HepG2 (cell line): ENCODE results near the gene MN1. TPM values are rescaled to one million over a fixed set of nuclear protein-coding genes. Genes with fewer than 3 reads are reported as not detected.

Experiments used
- ATAC-seq: fragments of 200-7000 bp; cut with Tn5 transposase; 3 replicates; pipeline ENCODE4 v1.9.1; 2020; ENCODE audit warnings: mild to moderate bottlenecking, moderate library complexity
- BruUV-seq: library from RNA; stranded (reverse); fragments of 400-500 nt; replicated peaks from 2 replicates; lab custom pipeline; 2021; lab: Mats Ljungman, UMichigan
- CTCF ChIA-PET: fragments of 300-600 bp; formaldehyde crosslinking; extraction: SDS; loops from one replicate; lab custom pipeline; 2021; ENCODE audit warnings: low total read pairs, inconsistent platforms, low intra/inter-chr PET ratio; lab: Yijun Ruan, JAX
- POLR2A ChIA-PET: fragments of 350-600 bp; sonication (Branson Sonifier 250); formaldehyde crosslinking; loops from one replicate; lab custom pipeline; 2020; ENCODE audit warnings: antibody characterized with exemption, inconsistent platforms; lab: Yijun Ruan, JAX
- DNase-seq: peaks from one replicate; pipeline ENCODE4 v3.0.0-alpha.2; 2015; ENCODE audit warnings: low spot score
- FAIRE-seq: peaks from 3 replicates; lab custom pipeline; 2011; peaks lifted over from hg19 to GRCh38; lab: Jason Lieb, UNC
- H2AFZ ChIP-seq: one replicate; pipeline ENCODE4 v1.6.1; 2011; ENCODE audit warnings: low read length, inconsistent platforms
- H3K27ac ChIP-seq: fragments of 300-600 bp; 3 replicates; pipeline ENCODE4 v1.8.0; 2011; ENCODE audit warnings: mixed run types, mild to moderate bottlenecking, mixed read lengths, low read length, inconsistent platforms; ENCODE audit not compliant: insufficient read depth; ENCODE audit errors: extremely low read length
- H3K27me3 ChIP-seq, 2 experiments: fragments of 200-600 bp in 1 of 2; 2 replicates in 1 of 2; 3 replicates in 1 of 2; pipeline versions ENCODE4 v1.6.0 to v1.8.0; 2011; ENCODE audit warnings: low read length in 2 of 2, mild to moderate bottlenecking in 2 of 2, moderate library complexity in 2 of 2, inconsistent platforms in 1 of 2; ENCODE audit not compliant: insufficient read depth in 2 of 2, control insufficient read depth in 1 of 2
- H3K36me3 ChIP-seq, 2 experiments: fragments of 200-600 bp in 1 of 2; replicated peaks in 1 of 2; 2 replicates in 1 of 2; 3 replicates in 1 of 2; pipeline versions ENCODE4 v1.5.1 to v1.8.0; 2011; ENCODE audit warnings: low read length in 2 of 2, inconsistent platforms in 1 of 2; ENCODE audit not compliant: insufficient read depth in 2 of 2, control insufficient read depth in 1 of 2
- H3K4me1 ChIP-seq: 2 replicates; pipeline ENCODE4 v1.5.1; 2012; ENCODE audit warnings: low read length, inconsistent platforms; ENCODE audit not compliant: insufficient read depth
- H3K4me2 ChIP-seq: 2 replicates; pipeline ENCODE4 v1.6.0; 2011; ENCODE audit warnings: low read depth, low read length, inconsistent platforms
- H3K4me3 ChIP-seq, 3 experiments: fragments of 200-600 bp in 1 of 3; sonication (generic), shearing (Covaris generic) in 1 of 3; replicated peaks in 1 of 3; 2 replicates each; pipeline ENCODE4 v1.5.1; 2011 to 2016; ENCODE audit warnings: low read length in 3 of 3, inconsistent platforms in 2 of 3, low read depth in 2 of 3, mild to moderate bottlenecking in 2 of 3, control low read depth in 1 of 3, mixed read lengths in 1 of 3; ENCODE audit not compliant: insufficient read depth in 1 of 3
- H3K79me2 ChIP-seq: one replicate; pipeline ENCODE4 v1.6.1; 2011; ENCODE audit warnings: low read length, inconsistent platforms; ENCODE audit not compliant: insufficient read depth
- H3K9ac ChIP-seq: 2 replicates; pipeline ENCODE4 v1.6.0; 2011; ENCODE audit warnings: mild to moderate bottlenecking, low read depth, low read length, inconsistent platforms; ENCODE audit not compliant: insufficient read depth
- H3K9me3 ChIP-seq: 2 replicates; pipeline ENCODE4 v1.5.1; 2012; ENCODE audit warnings: mild to moderate bottlenecking, low read length
- H4K20me1 ChIP-seq: 2 replicates; pipeline ENCODE4 v1.6.0; 2011; ENCODE audit warnings: inconsistent platforms, mild to moderate bottlenecking, low read length, moderate library complexity; ENCODE audit not compliant: insufficient read depth
- ARHGAP35 ChIP-seq: sonication (generic); formaldehyde crosslinking; IDR thresholded peaks from 2 replicates; pipeline ENCODE4 v1.9.0; 2022; ENCODE audit warnings: mild to moderate bottlenecking, inconsistent platforms, moderate library complexity, missing genetic modification reagents, borderline replicate concordance
- CREM ChIP-seq, 2 experiments: sonication (generic) in 1 of 2; formaldehyde crosslinking in 1 of 2; IDR thresholded peaks; 2 replicates each; pipeline versions ENCODE4 v1.4.0 to v1.6.1; 2016 to 2020; ENCODE audit warnings: antibody characterized with exemption in 1 of 2, mild to moderate bottlenecking in 1 of 2, missing genetic modification reagents in 1 of 2
- HOXA9 ChIP-seq: sonication (generic); formaldehyde crosslinking; IDR thresholded peaks from 2 replicates; pipeline ENCODE4 v1.8.1; 2022; ENCODE audit warnings: missing genetic modification reagents, mild to moderate bottlenecking, moderate library complexity, borderline replicate concordance
- PCBP2 ChIP-seq: fragments of 200-400 bp; formaldehyde crosslinking; optimal IDR thresholded peaks from 2 replicates; pipeline ENCODE3; 2018; ENCODE audit warnings: low read length, low read depth; ENCODE audit not compliant: poor library complexity, severe bottlenecking
- SP4 ChIP-seq: sonication (generic); formaldehyde crosslinking; IDR thresholded peaks from 2 replicates; pipeline ENCODE4 v1.8.1; 2023; ENCODE audit warnings: mild to moderate bottlenecking, missing genetic modification reagents
- ZBTB25 ChIP-seq: IDR thresholded peaks from 2 replicates; pipeline ENCODE4 v1.6.1; 2018; ENCODE audit warnings: missing genetic modification reagents
- ZFP90 ChIP-seq: sonication (generic); formaldehyde crosslinking; IDR thresholded peaks from 2 replicates; pipeline ENCODE4 v1.8.0; 2022; ENCODE audit warnings: missing genetic modification reagents, mild to moderate bottlenecking, inconsistent platforms, borderline replicate concordance
- ZNF180 ChIP-seq: sonication (generic); formaldehyde crosslinking; IDR thresholded peaks from 2 replicates; pipeline ENCODE4 v1.4.0; 2020; ENCODE audit warnings: low read depth, missing genetic modification reagents, borderline replicate concordance
- ZNF337 ChIP-seq: sonication (generic); formaldehyde crosslinking; IDR thresholded peaks from 2 replicates; pipeline ENCODE4 v1.5.1; 2020; ENCODE audit warnings: missing genetic modification reagents, low read depth, mild to moderate bottlenecking, borderline replicate concordance
- ZNF362 ChIP-seq: sonication (generic); formaldehyde crosslinking; IDR thresholded peaks from 2 replicates; pipeline ENCODE4 v1.4.0; 2020; ENCODE audit warnings: missing genetic modification reagents, mild to moderate bottlenecking, borderline replicate concordance
- ZNF460 ChIP-seq: sonication (generic); formaldehyde crosslinking; IDR thresholded peaks from 2 replicates; pipeline ENCODE4 v1.5.1; 2020; ENCODE audit warnings: missing genetic modification reagents, mild to moderate bottlenecking, borderline replicate concordance
- ZNF496 ChIP-seq: sonication (generic); formaldehyde crosslinking; IDR thresholded peaks from 2 replicates; pipeline ENCODE4 v1.8.1; 2023; ENCODE audit warnings: mild to moderate bottlenecking, moderate library complexity, missing genetic modification reagents; ENCODE audit not compliant: insufficient replicate concordance
- ZNF552 ChIP-seq: sonication (generic); formaldehyde crosslinking; IDR thresholded peaks from 2 replicates; pipeline ENCODE4 v1.9.0; 2022; ENCODE audit warnings: missing genetic modification reagents, mild to moderate bottlenecking, borderline replicate concordance
- ZNF558 ChIP-seq: sonication (generic); formaldehyde crosslinking; IDR thresholded peaks from 2 replicates; pipeline ENCODE4 v1.9.0; 2022; ENCODE audit warnings: mild to moderate bottlenecking, missing genetic modification reagents, borderline replicate concordance
- ZNF687 ChIP-seq: sonication (generic); formaldehyde crosslinking; IDR thresholded peaks from 2 replicates; pipeline ENCODE4 v1.5.1; 2020; ENCODE audit warnings: mild to moderate bottlenecking, missing genetic modification reagents, moderate library complexity
- ZNF766 ChIP-seq: sonication (generic); formaldehyde crosslinking; IDR thresholded peaks from 2 replicates; pipeline ENCODE4 v1.5.0; 2020; ENCODE audit warnings: missing genetic modification reagents, borderline replicate concordance
- ZNF784 ChIP-seq: sonication (generic); formaldehyde crosslinking; IDR thresholded peaks from 2 replicates; pipeline ENCODE4 v1.5.1; 2020; ENCODE audit warnings: missing genetic modification reagents, mild to moderate bottlenecking, borderline replicate concordance
- WGBS: methylation state at CpG from one replicate; pipeline ENCODE4 v1.1.6; 2017; ENCODE audit warnings: low lambda C conversion rate; 5-methylcytosine and 5-hydroxymethylcytosine counted together
- in situ Hi-C: cut with HindIII; loops from 2 replicates; pipeline ENCODE4 v1.10.0; 2017; ENCODE audit warnings: low pct_unique_long_range_greater_than_20kb; ENCODE audit not compliant: extremely low pct_ligation_motif_present
- intact Hi-C: fragments of 100-400 bp; cut with micrococcal nuclease; formaldehyde crosslinking; loops from one replicate; pipeline ENCODE4 v1.10.0; 2022; ENCODE audit not compliant: unreplicated experiment
- polyA plus RNA-seq, 8 experiments: library from polyadenylated mRNA; depleted of rRNA in 3 of 8; stranded (reverse) in 7 of 8; unstranded in 1 of 8; fragments of >200 nt; fragmentation: Illumina TruSeq in 4 of 8; extraction: Trizol in 4 of 8; gene quantifications; 2 replicates each; pipeline versions ENCODE4 v1.2.1 to v1.2.3, GENCODE V29; 2011 to 2016; ENCODE audit warnings: low read depth in 4 of 8, missing spikeins in 1 of 8, mixed read lengths in 1 of 8; ENCODE audit not compliant: insufficient read depth in 1 of 8
- total RNA-seq, 5 experiments: library from RNA; depleted of rRNA; stranded (reverse); fragments of >200 nt; fragmentation: Illumina TruSeq; extraction: Trizol; gene quantifications; 2 replicates each; pipeline ENCODE4 v1.2.3, GENCODE V29; 2016; ENCODE audit warnings: low read depth in 1 of 5

Gene MN1
- total and polyA plus RNA-seq, 2 of the 13 experiments (the other 11 are each of a cell fraction or from before 2014, with no cell fraction given): 0.01 TPM; not detected in 1

GRCh38 chr22:27843441-27843840 is 41.9 kb upstream of the MN1 start:
- 77% methylated on average over 5 of the region's 7 CpGs for WGBS
- no TSS peak for BruUV-seq
- no peak for TF ChIP-seq ARHGAP35 (CRISPR knock-in tag)
- no peak for TF ChIP-seq CREM (IDR thresholded peaks at IDR 0.05)
- no peak for TF ChIP-seq CREM (CRISPR knock-in tag; IDR thresholded peaks at IDR 0.05)
- TF ChIP-seq ZBTB25 (CRISPR knock-in tag): no peak
- no peak for TF ChIP-seq ZNF362 (CRISPR knock-in tag)
- TF ChIP-seq ZNF784 (CRISPR knock-in tag): no peak
- TF ChIP-seq ZNF766 (CRISPR knock-in tag): no peak
- TF ChIP-seq ZNF496 (CRISPR knock-in tag): no peak
- no peak for TF ChIP-seq ZNF687 (CRISPR knock-in tag)
- no peak for TF ChIP-seq ZNF558
- no peak for TF ChIP-seq ZNF180
- no peak for TF ChIP-seq HOXA9
- no peak for TF ChIP-seq PCBP2
- no peak for TF ChIP-seq ZNF460 (CRISPR knock-in tag)
- no peak for TF ChIP-seq SP4 (CRISPR knock-in tag)
- TF ChIP-seq ZNF552 (CRISPR knock-in tag): no peak
- TF ChIP-seq ZNF337 (CRISPR knock-in tag): no peak
- no peak for TF ChIP-seq ZFP90 (CRISPR knock-in tag)

More at GRCh38 chr22:27843441-27843840, 41.9 kb upstream of the MN1 start:
- intact Hi-C loops: no loop called here
- H2AFZ ChIP-seq: no peak overlapping the region
- H3K27ac ChIP-seq: no peak overlapping the region
- no peak overlapping the region for H3K9ac ChIP-seq
- no peak overlapping the region for H3K4me2 ChIP-seq
- DNase-seq (no peak), FAIRE-seq (no peak), ATAC-seq (peak; percentile 18; the same call in 1 of the 3 replicates)
- no peaks in the 10 kb centered on the region for H3K9me3 ChIP-seq
- ChIA-PET POLR2A (no interaction called here), CTCF (no interaction called here)
- peaks cover 1 to 11% of the 10 kb centered on the region in 2 experiments; a peak in 2 of 5 replicates for H3K36me3 ChIP-seq
- no peaks in the 10 kb centered on the region for H3K27me3 ChIP-seq
- H3K4me3 ChIP-seq: no peak overlapping the region
- no peaks in the 10 kb centered on the region; the same call in 1 of the 2 replicates for H4K20me1 ChIP-seq
- no peaks in the 10 kb centered on the region for H3K79me2 ChIP-seq
- H3K4me1 ChIP-seq: no peaks in the 10 kb centered on the region
- in situ Hi-C loops: loop anchor here (10.0 kb wide), 1 partner anchor 61 kb away; no protein-coding TSS in a partner anchor
